ENCODE data around the gene RASD1.

The RASD1 gene

GRCh38 chr17:17527534-17527933, 31.3 kb upstream of the RASD1 start:
- TF ChIP-seq, protein P1, sequence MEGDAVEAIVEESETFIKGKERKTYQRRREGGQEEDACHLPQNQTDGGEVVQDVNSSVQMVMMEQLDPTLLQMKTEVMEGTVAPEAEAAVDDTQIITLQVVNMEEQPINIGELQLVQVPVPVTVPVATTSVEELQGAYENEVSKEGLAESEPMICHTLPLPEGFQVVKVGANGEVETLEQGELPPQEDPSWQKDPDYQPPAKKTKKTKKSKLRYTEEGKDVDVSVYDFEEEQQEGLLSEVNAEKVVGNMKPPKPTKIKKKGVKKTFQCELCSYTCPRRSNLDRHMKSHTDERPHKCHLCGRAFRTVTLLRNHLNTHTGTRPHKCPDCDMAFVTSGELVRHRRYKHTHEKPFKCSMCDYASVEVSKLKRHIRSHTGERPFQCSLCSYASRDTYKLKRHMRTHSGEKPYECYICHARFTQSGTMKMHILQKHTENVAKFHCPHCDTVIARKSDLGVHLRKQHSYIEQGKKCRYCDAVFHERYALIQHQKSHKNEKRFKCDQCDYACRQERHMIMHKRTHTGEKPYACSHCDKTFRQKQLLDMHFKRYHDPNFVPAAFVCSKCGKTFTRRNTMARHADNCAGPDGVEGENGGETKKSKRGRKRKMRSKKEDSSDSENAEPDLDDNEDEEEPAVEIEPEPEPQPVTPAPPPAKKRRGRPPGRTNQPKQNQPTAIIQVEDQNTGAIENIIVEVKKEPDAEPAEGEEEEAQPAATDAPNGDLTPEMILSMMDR (IDR thresholded peaks at IDR 0.05; ENCODE audit: insufficient read depth, low read depth, low read length, missing control alignments): no peak
- H3K4me3 ChIP-seq (ENCODE audit: low read depth, low read length): no peak overlapping the region
- no peak for DNase-seq (ENCODE audit: low read depth)

DNA sequence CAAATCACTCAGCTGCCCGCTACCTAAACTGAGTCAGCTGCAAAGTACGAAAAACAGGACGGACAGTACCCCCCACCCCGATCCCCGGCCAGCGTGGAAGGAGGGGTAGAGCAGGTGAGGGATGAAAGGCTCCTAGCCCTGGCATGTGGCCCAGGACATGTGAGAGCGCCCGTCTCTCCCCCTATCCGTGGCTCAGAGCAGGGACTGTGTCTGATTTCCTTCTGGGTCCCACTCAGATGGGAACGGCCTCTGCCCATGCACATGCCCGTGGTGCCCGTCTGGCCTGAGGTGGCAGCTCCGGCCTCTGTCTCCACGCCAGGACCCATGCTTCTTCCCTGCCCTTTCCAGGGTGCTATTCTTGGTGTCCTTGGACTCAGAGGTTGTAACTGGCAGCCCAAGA, 30.2 kb upstream of the RASD1 start:
- TF ChIP-seq, protein P1 (IDR thresholded peaks at IDR 0.05; ENCODE audit: insufficient read depth, low read depth, low read length, missing control alignments): no peak
- H3K4me3 ChIP-seq (ENCODE audit: low read depth, low read length): no peak overlapping the region
- no peak for DNase-seq (ENCODE audit: low read depth)

GRCh38 chr17:17525956-17526355, 29.8 kb upstream of the RASD1 start:
- H3K4me3 ChIP-seq (ENCODE audit: low read depth, low read length): no peak overlapping the region
- TF ChIP-seq, protein P1 (IDR thresholded peaks at IDR 0.05; ENCODE audit: insufficient read depth, low read depth, low read length, missing control alignments): no peak
- no peak for DNase-seq (ENCODE audit: low read depth)

DNA sequence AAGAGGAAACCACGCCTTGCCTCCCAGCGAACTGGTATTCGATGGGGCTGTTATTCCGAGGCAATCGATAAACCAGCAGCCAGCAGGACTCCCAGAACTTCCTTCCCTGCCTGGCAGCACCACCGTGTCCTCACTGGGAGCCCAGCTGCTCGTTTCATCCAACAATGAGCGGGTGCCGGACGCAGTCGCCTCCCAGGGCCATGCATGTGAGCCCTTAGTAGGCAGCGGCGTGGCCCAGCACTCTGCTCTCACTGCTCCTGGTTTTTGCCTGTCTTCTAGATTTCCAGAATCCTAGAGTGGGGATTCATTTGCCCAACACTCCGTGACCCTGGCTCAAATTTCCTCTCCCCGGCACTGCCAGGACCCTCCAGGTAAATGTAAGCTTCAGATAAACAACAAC, 29.1 kb upstream of the RASD1 start:
- TF ChIP-seq, protein P1 (IDR thresholded peaks at IDR 0.05; ENCODE audit: insufficient read depth, low read depth, low read length, missing control alignments): no peak
- H3K4me3 ChIP-seq (ENCODE audit: low read depth, low read length): no peak overlapping the region
- no peak for DNase-seq (ENCODE audit: low read depth)

DNA sequence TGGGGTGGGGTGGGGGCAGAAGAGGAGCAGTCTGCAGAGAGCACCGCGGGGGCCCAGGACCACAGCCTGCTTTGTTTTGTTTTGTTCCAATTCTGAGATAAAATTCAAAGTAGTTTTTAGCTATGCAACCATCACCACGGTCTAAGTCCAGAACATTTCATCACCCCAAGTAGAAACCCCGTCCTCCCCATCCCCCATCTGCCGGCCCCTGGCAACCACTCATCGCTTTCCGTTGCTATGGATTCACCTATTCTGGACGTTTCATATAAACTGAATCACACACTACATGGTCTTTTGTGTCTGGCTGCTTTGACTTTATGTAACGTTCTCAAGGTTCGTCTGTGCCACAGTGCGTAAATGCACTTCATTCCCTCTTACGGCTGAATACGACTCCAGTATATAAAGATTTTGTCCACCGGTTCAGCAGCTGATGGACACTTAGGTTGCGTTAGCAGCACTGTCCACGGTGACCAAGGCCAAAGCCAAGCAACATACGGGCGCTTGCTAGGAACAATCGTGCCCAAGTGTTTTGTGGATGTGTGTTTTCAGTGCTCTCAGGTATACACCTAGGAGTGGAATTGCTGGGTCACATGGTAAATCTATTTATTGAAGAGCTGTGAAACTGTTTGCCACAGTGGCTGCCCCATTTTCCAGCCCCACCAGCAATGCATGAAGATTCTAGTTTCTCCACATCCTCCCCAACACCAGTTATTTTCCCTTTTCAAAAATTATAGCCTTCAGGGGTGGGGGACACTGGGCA, 27.7 kb upstream of the RASD1 start:
- DNase-seq (ENCODE audit: low read depth): no peak
- TF ChIP-seq, protein P1 (IDR thresholded peaks at IDR 0.05; ENCODE audit: insufficient read depth, low read depth, low read length, missing control alignments): no peak
- no peak overlapping the region for H3K4me3 ChIP-seq (ENCODE audit: low read depth, low read length)

DNA sequence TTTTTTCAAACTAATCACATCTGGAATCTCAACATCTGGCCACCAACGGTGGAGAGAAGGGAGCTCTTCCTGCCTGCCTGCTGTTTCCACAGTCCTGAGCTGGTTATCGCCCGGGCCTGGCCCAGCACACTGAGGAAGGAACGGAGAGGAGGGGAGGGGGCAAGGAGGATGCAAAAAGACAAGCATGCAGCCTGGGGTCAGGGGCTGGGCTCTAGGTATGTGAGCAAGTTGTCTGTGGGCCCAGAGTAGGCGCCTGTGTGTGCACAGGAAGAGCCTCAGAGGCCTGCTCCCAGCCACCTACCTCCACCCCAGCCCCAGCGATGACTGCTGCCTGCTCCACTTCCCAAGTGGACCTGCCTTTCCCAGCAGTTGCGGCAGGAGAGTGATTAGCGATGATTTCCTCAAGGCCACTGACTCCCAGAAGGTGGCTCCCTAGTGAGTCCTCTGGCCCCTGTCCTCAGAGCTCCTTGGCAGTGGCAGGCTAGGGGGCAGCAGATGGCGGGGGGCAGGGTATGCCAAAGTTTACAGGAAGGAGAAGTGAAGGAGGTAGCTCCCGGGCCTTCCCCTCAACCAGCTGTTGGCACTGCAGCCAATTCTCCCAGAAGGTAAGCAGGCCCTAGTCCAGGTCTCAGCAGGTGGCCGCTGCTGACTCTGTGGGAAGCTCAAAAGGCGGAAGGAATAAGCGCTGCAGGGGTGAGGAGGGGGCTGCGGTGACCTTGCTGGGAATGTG, 27.0 kb upstream of the RASD1 start:
- no peak for DNase-seq (ENCODE audit: low read depth)
- H3K4me3 ChIP-seq (ENCODE audit: low read depth, low read length): no peak overlapping the region
- TF ChIP-seq, protein P1 (IDR thresholded peaks at IDR 0.05; ENCODE audit: insufficient read depth, low read depth, low read length, missing control alignments): no peak

Measured in GM12865 (cell line).